ENCODE measurements around the gene GFY.
A peak's percentile ranks its signal among the peaks of the same experiment; 100 is the strongest.

The GFY gene

GRCh38 chr19:49425178-49425577, at the start of gene GFY:
GFY (plus strand) TSS chr19:49425388; CDS start chr19:49426431, 1,043 bp downstream.
- Mint-ChIP-seq H3K27me3 (peaks cover 68% of the 10 kb centered on the region), H3K4me1 (peaks cover 64% of the 10 kb centered on the region), H3K4me3 (no peak within 1 kb of the TSS), H3K27ac (peak within 1 kb of the TSS; percentile 38), H3K36me3 (no peaks in the 10 kb centered on the region), H3K9me3 (no peaks in the 10 kb centered on the region)

GRCh38 chr19:49378512-49378911, 46.7 kb upstream of the GFY start:
- Mint-ChIP-seq H3K4me3 (no peak overlapping the region), H3K36me3 (peaks cover 2% of the 10 kb centered on the region), H3K27ac (no peak overlapping the region), H3K4me1 (no peaks in the 10 kb centered on the region), H3K27me3 (peaks cover 3% of the 10 kb centered on the region), H3K9me3 (peaks cover 4% of the 10 kb centered on the region)

- Mint-ChIP-seq H3K4me3 (no peak overlapping the region), H3K4me1 (no peaks in the 10 kb centered on the region), H3K9me3 (peaks cover 4% of the 10 kb centered on the region), H3K27ac (no peak overlapping the region), H3K27me3 (peaks cover 3% of the 10 kb centered on the region), H3K36me3 (peaks cover 2% of the 10 kb centered on the region)
Observed at GRCh38 chr19:49380391-49380790, 44.8 kb upstream of the GFY start.

- H3K4me3 Mint-ChIP-seq = no peak overlapping the region
- H3K27me3 Mint-ChIP-seq = peaks cover 2% of the 10 kb centered on the region
- H3K9me3 Mint-ChIP-seq = peaks cover 4% of the 10 kb centered on the region
- peaks cover 4% of the 10 kb centered on the region for H3K4me1 Mint-ChIP-seq
- H3K36me3 Mint-ChIP-seq = peaks cover 2% of the 10 kb centered on the region
- H3K27ac Mint-ChIP-seq = no peak overlapping the region
Observed at GRCh38 chr19:49382639-49383038, 42.5 kb upstream of the GFY start.

DNA sequence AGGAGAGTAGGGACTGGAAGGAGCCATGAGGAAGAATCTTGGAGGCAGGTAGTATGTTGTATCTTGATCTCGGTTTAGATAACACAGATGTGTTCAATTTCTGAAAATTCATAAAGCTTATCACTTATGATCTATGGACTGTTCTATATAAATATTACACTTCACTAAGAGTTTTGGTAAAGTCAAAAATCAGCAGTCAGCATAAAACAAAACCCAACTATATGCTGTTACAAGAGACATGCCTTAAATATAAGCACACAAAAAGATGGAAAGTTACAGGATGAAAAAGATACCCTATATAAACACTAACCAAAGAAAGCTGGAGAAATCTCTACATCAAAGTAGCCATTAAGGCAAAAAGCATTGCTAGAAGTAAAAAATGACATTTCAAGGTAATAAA, 41.6 kb upstream of the GFY start:
- peaks cover 4% of the 10 kb centered on the region for H3K4me1 Mint-ChIP-seq
- H3K27me3 Mint-ChIP-seq = peaks cover under 1% of the 10 kb centered on the region
- peak overlapping the region; percentile 25 for H3K27ac Mint-ChIP-seq
- peaks cover 4% of the 10 kb centered on the region for H3K9me3 Mint-ChIP-seq
- peaks cover 2% of the 10 kb centered on the region for H3K36me3 Mint-ChIP-seq
- no peak overlapping the region for H3K4me3 Mint-ChIP-seq

DNA sequence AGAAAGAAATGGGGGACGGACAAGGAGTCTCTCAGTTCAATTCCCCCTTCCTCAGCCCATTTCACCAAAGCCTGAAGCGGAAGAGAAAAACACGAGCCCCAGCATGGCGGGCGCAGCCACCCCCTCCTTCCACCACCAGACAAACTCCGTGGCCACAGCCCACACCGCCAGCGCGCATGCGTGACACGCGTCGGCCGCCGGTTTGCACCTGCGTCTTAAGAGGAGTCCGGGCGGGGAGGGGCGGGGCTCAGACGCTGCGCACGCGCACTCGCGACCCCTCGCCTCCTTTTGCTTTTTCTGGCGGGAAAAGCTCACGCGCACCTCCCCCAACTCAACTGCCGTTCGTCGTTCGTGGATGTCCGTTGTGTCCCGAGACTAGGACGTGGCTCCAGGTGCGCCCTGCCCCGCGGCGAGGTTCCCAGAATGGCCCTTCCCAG, 37.2 kb upstream of the GFY start, which contains the start of gene KASH5:
Gene KASH5, plus strand, starts transcription at position 314 of the 437 bp plus-strand sequence. CDS start 2,635 bp downstream, outside the sequence.
- peak within 1 kb of the TSS; percentile 55 for H3K4me3 Mint-ChIP-seq
- H3K27me3 Mint-ChIP-seq = no peaks in the 10 kb centered on the region

GRCh38 chr19:49389406-49389805, 35.8 kb upstream of the GFY start:
- H3K27ac Mint-ChIP-seq = no peak overlapping the region
- H3K9me3 Mint-ChIP-seq = no peaks in the 10 kb centered on the region
- H3K36me3 Mint-ChIP-seq = no peaks in the 10 kb centered on the region
- H3K4me3 Mint-ChIP-seq = no peak overlapping the region
- H3K4me1 Mint-ChIP-seq = peaks cover 8% of the 10 kb centered on the region
- H3K27me3 Mint-ChIP-seq = no peaks in the 10 kb centered on the region

More for the DNA sequence above, 37.2 kb upstream of the GFY start, which contains the start of gene KASH5:
- H3K4me1 Mint-ChIP-seq = peaks cover 8% of the 10 kb centered on the region
- H3K27ac Mint-ChIP-seq = peak within 1 kb of the TSS; percentile 76
- no peaks in the 10 kb centered on the region for H3K36me3 Mint-ChIP-seq
- no peaks in the 10 kb centered on the region for H3K9me3 Mint-ChIP-seq

GRCh38 chr19:49390131-49390928, 34.9 kb upstream of the GFY start:
- peaks cover 8% of the 10 kb centered on the region for H3K4me1 Mint-ChIP-seq
- no peaks in the 10 kb centered on the region for H3K36me3 Mint-ChIP-seq
- no peak overlapping the region for H3K4me3 Mint-ChIP-seq
- no peaks in the 10 kb centered on the region for H3K27me3 Mint-ChIP-seq
- H3K9me3 Mint-ChIP-seq = no peaks in the 10 kb centered on the region
- H3K27ac Mint-ChIP-seq = peak overlapping the region; percentile 41

DNA sequence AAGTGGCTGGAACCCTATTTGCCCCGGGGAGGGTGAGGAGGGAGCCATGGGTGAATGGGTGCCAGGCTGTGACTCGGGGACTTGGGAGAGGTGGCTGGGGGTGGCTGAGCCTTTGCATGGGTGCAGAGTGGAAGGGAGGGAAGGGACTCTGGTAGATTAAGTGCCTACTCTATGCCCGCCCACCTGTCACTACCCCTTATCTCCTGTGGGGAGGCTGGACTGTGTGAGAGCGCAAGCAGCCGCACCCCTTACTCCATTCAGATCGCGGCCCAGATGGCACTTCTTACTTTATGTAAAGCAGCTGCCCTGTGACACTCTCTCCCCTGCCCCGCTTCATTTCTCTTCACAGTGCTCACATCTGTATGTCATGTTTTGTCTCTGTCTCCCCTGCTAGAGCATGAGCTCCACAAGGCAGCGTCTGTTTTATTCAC, 34.2 kb upstream of the GFY start:
- Mint-ChIP-seq H3K36me3 (no peaks in the 10 kb centered on the region), H3K27me3 (no peaks in the 10 kb centered on the region), H3K9me3 (no peaks in the 10 kb centered on the region), H3K27ac (no peak overlapping the region), H3K4me1 (peaks cover 8% of the 10 kb centered on the region), H3K4me3 (no peak overlapping the region)

DNA sequence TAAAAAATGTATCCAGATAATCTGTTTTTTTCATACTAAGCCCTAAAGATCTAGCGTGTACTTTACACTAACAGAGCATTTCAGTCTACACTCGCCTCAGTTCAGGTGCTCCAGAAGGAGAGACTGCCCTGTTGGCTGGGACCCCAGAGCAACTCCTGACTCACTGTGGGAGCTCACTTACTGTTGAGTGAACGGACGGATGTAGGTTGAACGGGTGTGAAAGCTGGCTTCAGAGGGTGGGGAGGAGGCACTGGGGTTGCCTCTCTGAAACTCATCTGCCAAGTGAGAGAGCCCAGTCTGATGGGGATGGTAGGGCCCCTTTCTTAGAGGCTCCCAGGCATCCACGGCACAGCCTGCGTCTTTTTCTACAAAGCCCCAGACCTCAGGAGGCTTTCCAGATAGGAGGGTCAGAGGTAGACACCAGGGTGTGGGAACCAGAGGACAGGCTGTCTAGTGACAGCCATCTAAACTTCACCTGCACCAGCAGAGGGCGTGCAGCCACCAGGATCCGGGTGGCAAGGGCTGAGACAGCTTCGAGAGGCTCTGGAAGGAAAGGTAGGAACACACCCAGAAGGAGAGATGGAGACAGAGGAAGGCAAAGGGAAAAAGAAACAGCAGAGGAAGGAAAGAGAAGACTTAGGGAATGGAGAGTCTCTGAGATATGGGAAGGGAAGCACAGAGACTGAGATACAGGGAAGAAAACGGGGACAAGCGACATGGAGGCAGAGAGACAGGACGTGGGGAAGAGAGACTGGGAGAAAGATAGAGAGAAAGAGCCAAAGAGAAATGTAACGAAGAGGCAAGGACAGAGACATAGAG, 33.4 kb upstream of the GFY start:
- Mint-ChIP-seq H3K4me3 (no peak overlapping the region), H3K27me3 (no peaks in the 10 kb centered on the region), H3K36me3 (no peaks in the 10 kb centered on the region), H3K9me3 (no peaks in the 10 kb centered on the region), H3K27ac (no peak overlapping the region), H3K4me1 (peaks cover 8% of the 10 kb centered on the region)

GRCh38 chr19:49393881-49394280, 31.3 kb upstream of the GFY start:
- Mint-ChIP-seq H3K9me3 (no peaks in the 10 kb centered on the region), H3K4me1 (peaks cover 22% of the 10 kb centered on the region), H3K27me3 (no peaks in the 10 kb centered on the region), H3K4me3 (no peak overlapping the region), H3K27ac (no peak overlapping the region), H3K36me3 (no peaks in the 10 kb centered on the region)

- H3K9me3 Mint-ChIP-seq = no peaks in the 10 kb centered on the region
- H3K36me3 Mint-ChIP-seq = no peaks in the 10 kb centered on the region
- no peak overlapping the region for H3K27ac Mint-ChIP-seq
- peaks cover 26% of the 10 kb centered on the region for H3K4me1 Mint-ChIP-seq
- H3K4me3 Mint-ChIP-seq = no peak overlapping the region
- H3K27me3 Mint-ChIP-seq = no peaks in the 10 kb centered on the region
Observed at GRCh38 chr19:49395581-49396407, 29.4 kb upstream of the GFY start.

DNA sequence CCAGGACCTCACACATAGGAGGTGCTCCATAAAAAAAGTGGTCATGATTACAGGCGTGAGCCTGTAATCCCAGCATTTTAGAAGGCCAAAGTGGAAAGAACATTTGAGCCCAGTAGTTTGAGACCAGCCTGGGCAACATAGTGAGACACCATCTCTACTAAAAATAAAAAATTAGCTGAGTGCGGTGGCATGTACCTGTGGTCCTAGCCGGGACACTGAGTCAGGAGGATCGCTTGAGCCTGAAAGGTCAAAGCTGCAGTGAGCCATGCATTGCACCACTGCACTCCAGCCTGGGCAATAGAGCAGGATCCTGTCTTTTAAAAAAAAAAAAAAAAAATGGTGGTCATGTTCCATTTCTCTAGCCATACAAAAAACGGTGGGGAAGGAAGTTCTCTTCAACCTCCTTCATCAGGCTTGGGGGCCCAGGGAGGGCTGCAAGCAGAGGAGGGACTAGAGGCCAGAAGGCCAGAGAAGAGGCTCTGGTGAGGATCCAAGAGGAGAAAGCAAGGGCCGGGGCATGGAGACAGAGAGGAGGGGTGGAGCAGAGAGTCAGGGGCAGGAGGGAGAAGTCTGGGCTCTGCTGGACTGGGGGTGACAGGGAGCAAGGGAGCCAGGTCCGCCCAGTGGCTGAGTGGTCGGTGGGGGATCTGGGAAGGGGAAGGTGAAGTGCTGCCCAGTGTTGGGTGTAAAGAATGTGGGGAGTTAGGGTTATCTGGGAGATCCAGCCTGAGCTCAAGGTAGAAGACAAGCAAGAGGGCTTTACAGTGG, 28.3 kb upstream of the GFY start:
- Mint-ChIP-seq H3K27ac (peak overlapping the region; percentile 70), H3K9me3 (no peaks in the 10 kb centered on the region), H3K27me3 (no peaks in the 10 kb centered on the region), H3K4me1 (peaks cover 24% of the 10 kb centered on the region), H3K36me3 (no peaks in the 10 kb centered on the region), H3K4me3 (no peak overlapping the region)

DNA sequence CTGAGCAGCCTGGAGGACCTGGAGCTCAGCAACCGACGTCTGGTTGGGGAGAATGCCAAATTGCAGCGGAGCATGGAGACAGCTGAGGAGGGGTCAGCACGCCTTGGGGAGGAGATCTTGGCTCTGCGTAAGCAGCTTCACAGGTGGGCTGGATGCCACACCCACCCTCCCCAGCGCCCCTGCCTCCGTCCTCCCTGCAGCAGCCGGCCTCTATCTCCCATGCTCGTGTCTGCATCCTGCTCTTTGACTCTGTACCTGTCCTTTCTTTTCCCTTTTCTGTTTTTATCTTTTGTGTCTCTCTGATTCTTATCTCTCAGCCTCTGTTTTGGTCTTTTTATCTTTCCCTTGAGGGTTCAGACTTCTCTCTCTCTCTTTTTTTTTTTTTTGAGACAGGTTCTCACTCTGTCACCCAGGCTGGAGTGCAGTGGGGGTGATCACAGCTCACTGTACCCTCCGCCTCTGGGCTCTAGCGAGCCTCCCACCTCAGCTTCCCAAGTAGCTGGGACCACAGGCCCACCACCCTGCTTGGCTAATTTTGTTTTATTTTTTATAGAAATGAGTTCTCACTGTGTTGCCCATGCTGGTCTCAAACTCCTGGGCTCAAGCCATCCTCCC, 27.1 kb upstream of the GFY start:
- Mint-ChIP-seq H3K9me3 (no peaks in the 10 kb centered on the region), H3K27ac (peak overlapping the region; percentile 60), H3K4me3 (no peak overlapping the region), H3K36me3 (no peaks in the 10 kb centered on the region), H3K4me1 (peaks cover 22% of the 10 kb centered on the region), H3K27me3 (no peaks in the 10 kb centered on the region)
